Kidney glomerular epithelial cell (primary cell): ENCODE measurements around the gene MRGPRF.

Experiments used
- DNase-seq: peaks from one replicate; lab custom pipeline; 2025; lab: John Stamatoyannopoulos, UW

MRGPRF gene

DNA sequence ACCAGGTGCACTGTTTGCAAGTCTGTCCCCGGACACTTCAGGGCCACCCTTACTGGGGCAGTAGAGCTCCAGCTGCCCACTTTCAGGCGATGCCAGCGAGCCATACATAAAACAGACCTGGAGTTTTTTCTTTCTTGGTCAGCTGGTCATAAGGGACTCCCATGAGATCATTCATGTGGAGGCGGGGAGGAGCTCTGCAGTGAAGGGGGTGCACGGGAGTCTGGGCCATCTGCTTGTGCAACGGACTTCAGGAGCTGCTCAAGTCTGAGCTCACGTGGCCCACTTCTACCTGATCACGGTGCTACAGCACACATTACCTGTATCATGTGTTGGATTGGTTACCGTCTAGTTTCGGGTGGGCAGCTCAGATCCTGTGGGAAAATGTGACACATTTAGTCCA is 9.2 kb upstream of the MRGPRF start:
- DNase-seq, result no peak

GRCh38 chr11:69018924-69019323 is 5.9 kb upstream of the MRGPRF start:
- DNase-seq, result no peak

DNA sequence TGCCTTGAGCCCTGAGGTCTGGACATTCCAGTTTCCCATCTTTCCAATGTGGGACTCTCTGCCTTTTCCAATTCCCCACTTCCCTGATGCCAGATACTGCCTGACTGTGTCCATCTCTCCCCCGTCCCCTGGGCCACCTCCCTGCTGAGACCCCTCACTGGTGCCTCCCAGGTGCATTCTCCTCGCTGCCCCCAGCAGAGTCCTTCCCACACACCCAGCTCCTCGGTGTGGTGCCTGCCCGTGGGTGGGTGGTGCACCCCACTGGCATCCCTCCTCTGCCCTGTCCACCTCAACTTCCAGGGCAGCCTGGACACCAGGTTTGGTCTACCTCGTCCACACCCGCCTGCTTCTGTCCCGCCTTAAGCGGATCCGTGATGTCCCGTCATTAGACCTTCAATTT is 4.9 kb upstream of the MRGPRF start:
- DNase-seq, result no peak

- no peak for DNase-seq
Observed at GRCh38 chr11:69014898-69015549, 2.0 kb upstream of the MRGPRF start.

- no peak for DNase-seq
Observed at GRCh38 chr11:69014084-69014851, 1.2 kb upstream of the MRGPRF start.

GRCh38 chr11:69012092-69013008 is 696 bp downstream of the MRGPRF start:
- DNase-seq, result no peak

DNA sequence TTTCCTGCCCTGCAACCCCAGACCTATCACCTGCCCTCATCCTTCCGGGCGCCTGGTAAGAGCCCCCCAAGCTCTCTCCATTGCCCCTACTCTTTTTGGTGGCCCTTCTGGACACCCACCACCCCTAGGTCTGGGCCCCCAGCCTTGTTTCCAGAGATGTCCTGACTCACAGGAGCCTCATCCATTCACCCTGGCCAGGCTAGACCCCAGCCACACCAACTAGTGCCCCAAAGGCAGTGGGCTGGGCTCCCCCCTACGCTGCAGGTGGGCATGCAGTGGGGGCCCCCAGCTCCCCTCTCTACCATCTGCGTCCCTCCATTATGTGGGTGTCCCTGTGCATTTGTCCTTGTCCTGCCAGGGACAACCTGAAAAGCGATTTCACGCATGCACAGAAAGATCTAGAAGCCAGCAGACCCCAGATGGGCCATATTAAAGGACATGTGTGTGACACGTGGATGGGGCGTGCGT is 1.4 kb downstream of the MRGPRF start:
- no peak for DNase-seq

GRCh38 chr11:69010964-69011623 is 2.0 kb downstream of the MRGPRF start:
- peak; percentile 57 for DNase-seq

DNA sequence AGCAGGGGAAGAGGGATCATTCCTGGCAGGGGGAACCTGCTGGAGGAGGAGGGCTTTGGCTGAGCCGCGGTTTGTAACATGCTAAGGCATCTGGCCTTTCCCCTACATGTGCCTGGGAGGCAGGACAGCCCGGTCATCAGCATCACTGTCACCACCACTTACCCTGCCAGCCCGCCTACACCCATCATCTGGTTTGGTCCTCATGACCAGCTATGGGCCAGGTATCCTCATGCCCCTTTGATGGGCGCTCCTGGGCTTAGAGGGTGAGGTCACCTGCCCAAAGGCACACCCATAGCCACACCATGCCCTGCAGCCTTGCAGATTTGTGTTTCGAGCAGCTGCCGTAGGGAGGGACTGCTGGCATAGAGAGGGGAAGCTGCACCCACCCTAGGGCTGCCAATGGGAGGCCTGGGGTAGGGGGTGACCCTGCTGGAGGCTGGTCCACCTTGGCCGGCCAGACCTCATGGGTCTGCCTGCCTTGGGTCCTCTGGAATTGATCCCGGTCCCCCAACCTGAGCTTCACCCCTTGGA is 2.6 kb downstream of the MRGPRF start:
- no peak for DNase-seq

GRCh38 chr11:69009441-69010211 is 3.4 kb downstream of the MRGPRF start:
- no peak for DNase-seq

GRCh38 chr11:69008737-69009440 is 4.2 kb downstream of the MRGPRF start:
- peak; percentile 89 for DNase-seq

GRCh38 chr11:69007975-69008381 is 5.1 kb downstream of the MRGPRF start:
- DNase-seq, result peak; percentile 33

DNA sequence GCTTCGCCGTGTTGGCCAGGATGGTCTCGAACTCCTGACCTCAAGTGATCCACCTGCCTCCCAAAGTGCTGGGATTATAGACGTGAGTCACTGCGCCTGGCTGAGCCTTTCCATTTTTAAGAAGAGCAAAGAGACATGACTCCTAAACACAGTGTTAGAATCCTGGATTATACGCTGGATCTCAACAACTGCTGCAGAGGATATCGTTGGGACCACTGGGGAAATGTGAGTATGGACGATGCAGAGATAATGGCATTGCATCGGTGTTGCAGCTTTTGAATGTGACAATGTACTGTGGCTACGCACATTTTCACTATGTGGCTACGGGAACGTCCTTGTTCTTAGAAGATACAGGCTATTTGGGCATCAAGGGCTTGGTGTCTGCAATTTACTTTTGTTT is 6.2 kb downstream of the MRGPRF start:
- DNase-seq, result no peak

DNA sequence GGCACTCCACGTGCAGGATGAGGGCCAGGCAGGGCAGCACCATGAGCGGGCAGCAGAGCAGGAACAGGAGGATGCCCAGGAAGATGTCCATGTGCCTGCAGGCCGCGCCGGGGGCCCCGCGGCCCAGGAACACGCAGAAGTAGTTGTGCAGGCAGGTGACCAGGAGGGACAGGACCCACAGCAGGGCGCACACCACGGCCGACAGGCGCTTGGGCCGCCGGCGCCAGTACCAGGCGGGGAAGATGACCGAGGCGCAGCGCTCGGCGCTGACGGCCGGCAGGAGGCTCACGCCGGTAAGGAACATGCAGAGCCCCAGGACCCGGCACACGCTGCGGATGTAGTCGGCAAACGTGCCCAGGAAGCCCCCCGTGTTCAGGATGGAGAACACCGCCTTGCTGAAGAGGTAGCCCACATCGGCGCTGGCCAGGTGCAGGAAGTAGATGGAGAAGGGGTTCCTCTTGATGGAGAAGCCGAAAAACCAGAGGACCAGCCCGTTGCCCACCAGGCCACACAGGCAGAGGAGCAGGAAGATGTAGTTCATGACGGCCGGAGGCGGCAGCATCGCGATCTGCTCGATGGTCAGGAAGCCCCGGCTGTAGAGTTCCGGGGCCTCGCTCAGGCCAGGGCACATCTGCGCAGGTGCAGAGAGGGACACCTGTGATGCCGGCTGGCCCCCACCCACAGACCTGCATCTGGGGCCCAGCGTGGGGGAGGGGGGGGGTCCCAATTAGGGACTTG is 7.2 kb downstream of the MRGPRF start:
- DNase-seq, result no peak

GRCh38 chr11:69005183-69005630 is 7.8 kb downstream of the MRGPRF start:
- no peak for DNase-seq

- DNase-seq, result no peak
Observed at GRCh38 chr11:69004411-69005182, 8.4 kb downstream of the MRGPRF start.

- DNase-seq, result no peak
Observed at GRCh38 chr11:69003866-69004367, 9.1 kb downstream of the MRGPRF start.

DNA sequence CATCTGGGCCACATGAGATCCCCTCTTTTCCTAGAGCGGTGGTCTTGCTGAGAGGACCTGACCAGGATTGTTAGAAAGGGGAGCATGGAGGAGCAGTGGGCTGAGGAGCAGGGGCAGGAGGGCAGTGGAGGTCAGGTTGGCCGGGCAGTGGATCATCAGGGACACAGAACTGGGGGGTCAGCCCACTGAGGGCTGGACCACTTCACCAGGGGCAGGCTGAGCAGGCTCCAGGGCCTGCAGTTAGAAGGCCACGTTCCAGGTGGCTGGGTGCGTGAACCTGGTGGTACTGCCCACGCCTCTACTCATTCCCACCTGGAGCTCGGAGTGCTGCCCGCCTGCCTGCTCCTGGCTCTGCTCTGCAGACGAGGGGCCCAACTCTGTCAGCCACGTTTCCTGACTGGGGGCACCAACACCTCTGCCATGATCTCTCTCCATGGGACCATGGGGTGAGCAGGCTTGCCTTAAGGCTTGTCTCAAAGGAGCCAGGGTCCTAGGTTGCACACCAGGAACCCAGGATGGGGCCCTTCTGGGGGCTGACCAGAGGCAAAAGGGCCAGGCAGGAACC is 9.7 kb downstream of the MRGPRF start:
- DNase-seq, result no peak
